Stimulated activated CD8-positive, alpha-beta memory T cell treated with anti-CD3 and anti-CD28 coated beads, Interleukin-15, amount 100 ng/mL, for 4 hours (primary cell): ENCODE results near the gene PTPN4.
A peak's percentile ranks its signal among the peaks of the same experiment; 100 is the strongest.

Experiments used
- DNase-seq, 2 donors: peaks; one replicate each; pipeline ENCODE4 v3.0.0-alpha.2; 2020; ENCODE audit warnings: low read depth in 2 of 2

The PTPN4 gene

GRCh38 chr2:119859528-119859927 is 99.8 kb downstream of the PTPN4 start:
- no peak for DNase-seq

- DNase-seq = no peak
Observed at GRCh38 chr2:119860924-119861323, 101.2 kb downstream of the PTPN4 start.

- DNase-seq = no peak
Observed at GRCh38 chr2:119862127-119862889, 102.6 kb downstream of the PTPN4 start.

GRCh38 chr2:119864318-119864717 is 104.6 kb downstream of the PTPN4 start:
- DNase-seq = no peak

GRCh38 chr2:119871725-119872124 is 112.0 kb downstream of the PTPN4 start:
- no peak for DNase-seq

- DNase-seq = no peak
Observed at GRCh38 chr2:119873350-119874315, 113.9 kb downstream of the PTPN4 start.

- DNase-seq = no peak
Observed at GRCh38 chr2:119879502-119879901, 119.8 kb downstream of the PTPN4 start.

- DNase-seq = no peak
Observed at GRCh38 chr2:119888680-119889079, 129.0 kb downstream of the PTPN4 start.

GRCh38 chr2:119897736-119898395 is 138.1 kb downstream of the PTPN4 start:
- DNase-seq = no peak

GRCh38 chr2:119901013-119901412 is 141.3 kb downstream of the PTPN4 start:
- DNase-seq = no peak

GRCh38 chr2:119910566-119910965 is 150.8 kb downstream of the PTPN4 start:
- no peak for DNase-seq

- DNase-seq = no peak
Observed at GRCh38 chr2:119914266-119914665, 154.5 kb downstream of the PTPN4 start.

GRCh38 chr2:119921825-119922224 is 162.1 kb downstream of the PTPN4 start:
- DNase-seq = no peak

- no peak for DNase-seq
Observed at GRCh38 chr2:119922699-119923098, 163.0 kb downstream of the PTPN4 start.

- DNase-seq = peak in 1 of 2 donors; percentile 9
Observed at GRCh38 chr2:119929537-119929936, 169.8 kb downstream of the PTPN4 start.

GRCh38 chr2:119932809-119933208 is 173.1 kb downstream of the PTPN4 start:
- no peak for DNase-seq

- no peak for DNase-seq
Observed at GRCh38 chr2:119934319-119934718, 174.6 kb downstream of the PTPN4 start.

GRCh38 chr2:119937680-119938079 is 178.0 kb downstream of the PTPN4 start:
- DNase-seq = no peak

GRCh38 chr2:119939915-119940314 is 180.2 kb downstream of the PTPN4 start:
- DNase-seq = no peak

GRCh38 chr2:119940856-119941255 is 181.1 kb downstream of the PTPN4 start:
- DNase-seq = no peak

- DNase-seq = no peak
Observed at GRCh38 chr2:119941388-119941787, 181.7 kb downstream of the PTPN4 start.

- DNase-seq = no peak
Observed at GRCh38 chr2:119941981-119942513, 182.3 kb downstream of the PTPN4 start.
